Upper lobe of left lung (tissue), 6 donors: ENCODE data around the gene CCR2. TPM values are rescaled to one million over a fixed set of nuclear protein-coding genes. Genes with fewer than 3 reads are reported as not detected.

Experiments
- ATAC-seq, 2 donors: fragments of 200-7000 bp; cut with Tn5 transposase; one replicate each; pipeline ENCODE4 v1.9.1; 2022; ENCODE audit warnings: mild to moderate bottlenecking in 2 of 2, moderate library complexity in 2 of 2; ENCODE audit not compliant: low FRiP score in 2 of 2
- DNase-seq, 2 donors: peaks; one replicate each; pipeline ENCODE4 v3.0.0-alpha.2; 2019 to 2020
- H3K27ac ChIP-seq, 4 donors: fragments of 200-600 bp; sonication (generic); one replicate each; pipeline ENCODE4 v1.5.1; 2016 to 2019
- H3K27me3 ChIP-seq, 4 donors: fragments of 200-600 bp; sonication (generic); one replicate each; pipeline ENCODE4 v1.5.1; 2017 to 2019
- H3K36me3 ChIP-seq, 4 donors: fragments of 200-600 bp; sonication (generic); one replicate each; pipeline ENCODE4 v1.5.1; 2016 to 2019
- H3K4me1 ChIP-seq, 4 donors: fragments of 200-600 bp; sonication (generic); one replicate each; pipeline ENCODE4 v1.5.1; 2018 to 2019
- H3K4me3 ChIP-seq, 4 donors: fragments of 200-600 bp; sonication (generic); one replicate each; pipeline ENCODE4 v1.5.1; 2017 to 2019; ENCODE audit warnings: mild to moderate bottlenecking in 2 of 4, moderate library complexity in 1 of 4
- H3K9me3 ChIP-seq, 4 donors: fragments of 200-600 bp; sonication (generic); one replicate each; pipeline ENCODE4 v1.5.1; 2018 to 2019
- CTCF ChIP-seq, 6 experiments: fragments of 450-650 bp in 4 of 6; fragments of 200-600 bp in 2 of 6; sonication (generic) in 2 of 6; IDR thresholded peaks; one replicate each; pipeline ENCODE4 v1.5.1; 2016 to 2019; ENCODE audit warnings: antibody characterized with exemption in 6 of 6
- EP300 ChIP-seq, 4 donors: sonication (generic); formaldehyde crosslinking; IDR thresholded peaks; one replicate each; pipeline ENCODE4 v1.5.1; 2017; ENCODE audit warnings: antibody characterized with exemption in 4 of 4, control low read depth in 2 of 4
- POLR2A ChIP-seq, 4 donors: fragments of 450-650 bp; IDR thresholded peaks; one replicate each; pipeline ENCODE4 v1.5.1; 2016 to 2017; ENCODE audit warnings: antibody characterized with exemption in 4 of 4, mild to moderate bottlenecking in 2 of 4
- POLR2AphosphoS5 ChIP-seq, 2 donors: sonication (generic); formaldehyde crosslinking; IDR thresholded peaks; one replicate each; pipeline ENCODE4 v1.5.1; 2017; ENCODE audit warnings: antibody characterized with exemption in 2 of 2
- WGBS, 2 donors: methylation state at CpG; one replicate each; pipeline ENCODE4 v1.1.5; 2017 to 2018; 5-methylcytosine and 5-hydroxymethylcytosine counted together
- total RNA-seq, 6 donors: library from RNA; depleted of rRNA in 4 of 6; stranded (reverse); fragments of >200 nt in 4 of 6; gene quantifications; one replicate each; pipeline versions ENCODE4 v1.1.0 to v1.2.1, GENCODE V29; 2016 to 2021
- donor health status: DM: no; HTN: no; CAD: no; lungs with moderate emphysema.
- donor health status: DM: no; HTN: yes; CAD: no; lungs with severe emphysema.

CCR2 gene
- total RNA-seq, 6 donors from 2014 or later, result 2.1 to 27.8 (median 6.6) TPM

GRCh38 chr3:46348823-46349482 lies 5.0 kb upstream of the CCR2 start:
- H3K27me3 ChIP-seq, result no peaks in the 10 kb centered on the region
- 91 to 93% methylated on average over 3 of the region's 3 CpGs for WGBS, 2 donors
- no peak overlapping the region for H3K27ac ChIP-seq

GRCh38 chr3:46349484-46350261 lies 4.2 kb upstream of the CCR2 start:
- no peak for DNase-seq
- Histone ChIP-seq H3K4me1 (peaks cover 0 to 3% (median 0%) of the 10 kb centered on the region in 4 donors), H3K36me3 (no peaks in the 10 kb centered on the region), H3K27ac (no peak overlapping the region), H3K9me3 (no peaks in the 10 kb centered on the region), H3K4me3 (no peak overlapping the region), H3K27me3 (no peaks in the 10 kb centered on the region)
- TF ChIP-seq CTCF (IDR thresholded peaks at IDR 0.05) (no peak), POLR2A (IDR thresholded peaks at IDR 0.05) (no peak), POLR2AphosphoS5 (IDR thresholded peaks at IDR 0.05) (no peak), EP300 (IDR thresholded peaks at IDR 0.05) (no peak)
- 53 to 55% methylated on average over 2 of the region's 2 CpGs for WGBS, 2 donors
- no peak for ATAC-seq

More at GRCh38 chr3:46348823-46349482, 5.0 kb upstream of the CCR2 start:
- H3K36me3 ChIP-seq, result no peaks in the 10 kb centered on the region
- no peaks in the 10 kb centered on the region for H3K9me3 ChIP-seq
- no peak for TF ChIP-seq CTCF (IDR thresholded peaks at IDR 0.05)
- TF ChIP-seq EP300 (IDR thresholded peaks at IDR 0.05), result no peak
- TF ChIP-seq POLR2A (IDR thresholded peaks at IDR 0.05), result no peak
- no peak for TF ChIP-seq POLR2AphosphoS5 (IDR thresholded peaks at IDR 0.05)
- peaks cover 0 to 3% (median 0%) of the 10 kb centered on the region in 4 donors for H3K4me1 ChIP-seq
- no peak overlapping the region for H3K4me3 ChIP-seq
- ATAC-seq (no peak), DNase-seq (no peak)

GRCh38 chr3:46350262-46350565 lies 3.7 kb upstream of the CCR2 start:
- no peak overlapping the region for H3K27ac ChIP-seq
- TF ChIP-seq POLR2A (IDR thresholded peaks at IDR 0.05) (no peak), EP300 (IDR thresholded peaks at IDR 0.05) (no peak), CTCF (IDR thresholded peaks at IDR 0.05) (no peak), POLR2AphosphoS5 (IDR thresholded peaks at IDR 0.05) (no peak)
- DNase-seq (no peak), ATAC-seq (no peak)
- H3K4me1 ChIP-seq, result peaks cover 0 to 3% (median 0%) of the 10 kb centered on the region in 4 donors
- H3K4me3 ChIP-seq, result no peak overlapping the region
- no peaks in the 10 kb centered on the region for H3K27me3 ChIP-seq
- no peaks in the 10 kb centered on the region for H3K9me3 ChIP-seq
- no peaks in the 10 kb centered on the region for H3K36me3 ChIP-seq
- WGBS, 2 donors, result 40 to 58% methylated on average over 1 of the region's 1 CpG

- Histone ChIP-seq H3K27me3 (no peaks in the 10 kb centered on the region), H3K36me3 (no peaks in the 10 kb centered on the region), H3K9me3 (no peaks in the 10 kb centered on the region), H3K4me3 (no peak overlapping the region), H3K27ac (no peak overlapping the region), H3K4me1 (peaks cover 0 to 3% (median 0%) of the 10 kb centered on the region in 4 donors)
- DNase-seq (no peak), ATAC-seq (no peak)
- 83 to 97% methylated on average over 3 of the region's 3 CpGs for WGBS, 2 donors
- no peak for TF ChIP-seq CTCF (IDR thresholded peaks at IDR 0.05)
- TF ChIP-seq POLR2AphosphoS5 (IDR thresholded peaks at IDR 0.05), result no peak
- no peak for TF ChIP-seq POLR2A (IDR thresholded peaks at IDR 0.05)
- TF ChIP-seq EP300 (IDR thresholded peaks at IDR 0.05), result no peak
These were observed 2.3 kb upstream of the CCR2 start for GRCh38 chr3:46351646-46352045.
